Measurements from ENCODE around the gene FAM50A.
"Not testable (repeated sequence)": the region's sequence is repeated elsewhere in the genome, so short reads cannot be mapped to it uniquely, and the experiment has no call there.

FAM50A gene

GRCh38 chrX:154443992-154444754 lies at the start of gene FAM50A:
TSS of gene FAM50A (plus strand) at chrX:154444141. CDS start at chrX:154444236, 95 bp downstream.
- Mint-ChIP-seq H3K9me3 (no peaks in the 10 kb centered on the region), H3K4me1 (peaks cover 13% of the 10 kb centered on the region), H3K27me3 (no peaks in the 10 kb centered on the region), H3K36me3 (no peaks in the 10 kb centered on the region), H3K4me3 (peak within 1 kb of the TSS; percentile 73), H3K27ac (peak within 1 kb of the TSS; percentile 41)

GRCh38 chrX:154396363-154396762 lies 47.6 kb upstream of the FAM50A start:
- not testable (repeated sequence) for H3K27ac Mint-ChIP-seq, H3K4me3 Mint-ChIP-seq, H3K9me3 Mint-ChIP-seq, H3K4me1 Mint-ChIP-seq, H3K27me3 Mint-ChIP-seq
- peaks cover 16% of the 10 kb centered on the region for H3K36me3 Mint-ChIP-seq

- peak overlapping the region; percentile 99 for H3K4me3 Mint-ChIP-seq
- peaks cover 16% of the 10 kb centered on the region for H3K36me3 Mint-ChIP-seq
- no peaks in the 10 kb centered on the region for H3K4me1 Mint-ChIP-seq
- peak overlapping the region; percentile 99 for H3K27ac Mint-ChIP-seq
- no peaks in the 10 kb centered on the region for H3K9me3 Mint-ChIP-seq
- no peaks in the 10 kb centered on the region for H3K27me3 Mint-ChIP-seq
These were observed 46.7 kb upstream of the FAM50A start for GRCh38 chrX:154396973-154397887.

GRCh38 chrX:154397888-154398667 lies 45.9 kb upstream of the FAM50A start, which contains the start of gene RPL10:
TSS of gene RPL10 (plus strand) at chrX:154398377. CDS start at chrX:154398520, 143 bp downstream.
- Mint-ChIP-seq H3K4me1 (no peaks in the 10 kb centered on the region), H3K27me3 (no peaks in the 10 kb centered on the region), H3K27ac (peak within 1 kb of the TSS; percentile 99), H3K9me3 (no peaks in the 10 kb centered on the region), H3K4me3 (peak within 1 kb of the TSS; percentile 99), H3K36me3 (peaks cover 16% of the 10 kb centered on the region)

GRCh38 chrX:154398668-154399526 lies 45.0 kb upstream of the FAM50A start:
- H3K4me1 Mint-ChIP-seq, result no peaks in the 10 kb centered on the region
- no peaks in the 10 kb centered on the region for H3K9me3 Mint-ChIP-seq
- peaks cover 16% of the 10 kb centered on the region for H3K36me3 Mint-ChIP-seq
- peak overlapping the region; percentile 99 for H3K4me3 Mint-ChIP-seq
- H3K27me3 Mint-ChIP-seq, result no peaks in the 10 kb centered on the region
- H3K27ac Mint-ChIP-seq, result peak overlapping the region; percentile 99

GRCh38 chrX:154399527-154400368 lies 44.2 kb upstream of the FAM50A start:
- H3K27ac Mint-ChIP-seq, result peak overlapping the region; percentile 99
- no peaks in the 10 kb centered on the region for H3K9me3 Mint-ChIP-seq
- H3K27me3 Mint-ChIP-seq, result no peaks in the 10 kb centered on the region
- peak overlapping the region; percentile 99 for H3K4me3 Mint-ChIP-seq
- H3K36me3 Mint-ChIP-seq, result peaks cover 16% of the 10 kb centered on the region
- no peaks in the 10 kb centered on the region for H3K4me1 Mint-ChIP-seq

GRCh38 chrX:154400369-154400817 lies 43.5 kb upstream of the FAM50A start:
- not testable (repeated sequence) for H3K9me3 Mint-ChIP-seq, H3K27me3 Mint-ChIP-seq, H3K4me1 Mint-ChIP-seq
- peak overlapping the region; percentile 99 for H3K27ac Mint-ChIP-seq
- peaks cover 16% of the 10 kb centered on the region for H3K36me3 Mint-ChIP-seq
- H3K4me3 Mint-ChIP-seq, result peak overlapping the region; percentile 99

- no peaks in the 10 kb centered on the region for H3K27me3 Mint-ChIP-seq
- peak overlapping the region; percentile 86 for H3K27ac Mint-ChIP-seq
- H3K36me3 Mint-ChIP-seq, result peaks cover 16% of the 10 kb centered on the region
- no peaks in the 10 kb centered on the region for H3K9me3 Mint-ChIP-seq
- no peaks in the 10 kb centered on the region for H3K4me1 Mint-ChIP-seq
- H3K4me3 Mint-ChIP-seq, result peak overlapping the region; percentile 99
These were observed 42.7 kb upstream of the FAM50A start for GRCh38 chrX:154401045-154401799.

- Mint-ChIP-seq H3K27ac (peak overlapping the region; percentile 65), H3K27me3 (no peaks in the 10 kb centered on the region), H3K9me3 (no peaks in the 10 kb centered on the region), H3K36me3 (peaks cover 16% of the 10 kb centered on the region), H3K4me3 (no peak overlapping the region), H3K4me1 (no peaks in the 10 kb centered on the region)
These were observed 41.9 kb upstream of the FAM50A start for GRCh38 chrX:154401918-154402621.

- H3K4me1 Mint-ChIP-seq, result no peaks in the 10 kb centered on the region
- H3K27ac Mint-ChIP-seq, result peak overlapping the region; percentile 65
These were observed 41.3 kb upstream of the FAM50A start for GRCh38 chrX:154402622-154403127.

GRCh38 chrX:154403192-154403591 lies 40.7 kb upstream of the FAM50A start:
- Mint-ChIP-seq H3K9me3 (no peaks in the 10 kb centered on the region), H3K27me3 (no peaks in the 10 kb centered on the region), H3K36me3 (peaks cover 16% of the 10 kb centered on the region), H3K27ac (no peak overlapping the region), H3K4me3 (no peak overlapping the region), H3K4me1 (no peaks in the 10 kb centered on the region)

More at GRCh38 chrX:154402622-154403127, 41.3 kb upstream of the FAM50A start:
- Mint-ChIP-seq H3K36me3 (peaks cover 16% of the 10 kb centered on the region), H3K9me3 (no peaks in the 10 kb centered on the region), H3K27me3 (no peaks in the 10 kb centered on the region), H3K4me3 (no peak overlapping the region)

GRCh38 chrX:154403858-154404257 lies 40.1 kb upstream of the FAM50A start:
- H3K9me3 Mint-ChIP-seq, result no peaks in the 10 kb centered on the region
- H3K4me3 Mint-ChIP-seq, result no peak overlapping the region
- H3K27me3 Mint-ChIP-seq, result no peaks in the 10 kb centered on the region
- H3K36me3 Mint-ChIP-seq, result peaks cover 10% of the 10 kb centered on the region
- H3K27ac Mint-ChIP-seq, result no peak overlapping the region
- peaks cover 6% of the 10 kb centered on the region for H3K4me1 Mint-ChIP-seq
